Measurements from ENCODE around the gene ELOVL1. TPM values are rescaled to one million over a fixed set of nuclear protein-coding genes. Genes with fewer than 3 reads are reported as not detected.

ELOVL1 gene
- total RNA-seq, 4 donors from 2014 or later, result 48.6 to 66.6 (median 50.8) TPM

DNA sequence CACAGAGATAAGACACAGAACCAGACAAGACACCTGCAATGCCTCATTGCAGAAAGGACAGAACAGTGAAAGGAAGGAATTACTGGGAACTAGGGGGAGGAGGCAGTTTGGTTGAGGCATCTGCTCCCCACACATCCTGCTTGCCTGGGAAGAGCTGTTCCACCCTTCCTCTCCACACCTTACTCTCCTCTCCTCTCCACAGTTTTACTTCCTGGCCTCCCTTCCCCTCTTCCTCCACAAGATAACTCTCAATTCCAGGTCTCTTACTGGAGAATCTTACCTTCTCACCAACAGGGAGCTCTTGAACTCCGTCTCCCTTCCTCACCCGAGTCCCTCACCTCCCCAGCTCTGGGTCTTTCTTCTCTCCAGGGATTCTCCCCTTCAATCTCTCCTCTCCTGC, 2.1 kb downstream of the ELOVL1 start:
- 65% methylated on average over 2 of the region's 2 CpGs for WGBS, 2 donors
- Histone ChIP-seq H3K9me3 (no peaks in the 10 kb centered on the region), H3K27me3 (no peaks in the 10 kb centered on the region), H3K4me1 (peaks cover 0 to 41% (median 20%) of the 10 kb centered on the region in 4 donors), H3K27ac (peak overlapping the region in 3 of 4 donors; percentile 98), H3K4me3 (no peak overlapping the region), H3K36me3 (peaks cover 0 to 53% (median 26%) of the 10 kb centered on the region in 3 donors)
- DNase-seq (ENCODE audit: low spot score in 2 of 2), result no peak
- no peak for TF ChIP-seq CTCF (IDR thresholded peaks at IDR 0.05)
- TF ChIP-seq EP300 (IDR thresholded peaks at IDR 0.05), result no peak
- TF ChIP-seq POLR2A (IDR thresholded peaks at IDR 0.05), result no peak

DNA sequence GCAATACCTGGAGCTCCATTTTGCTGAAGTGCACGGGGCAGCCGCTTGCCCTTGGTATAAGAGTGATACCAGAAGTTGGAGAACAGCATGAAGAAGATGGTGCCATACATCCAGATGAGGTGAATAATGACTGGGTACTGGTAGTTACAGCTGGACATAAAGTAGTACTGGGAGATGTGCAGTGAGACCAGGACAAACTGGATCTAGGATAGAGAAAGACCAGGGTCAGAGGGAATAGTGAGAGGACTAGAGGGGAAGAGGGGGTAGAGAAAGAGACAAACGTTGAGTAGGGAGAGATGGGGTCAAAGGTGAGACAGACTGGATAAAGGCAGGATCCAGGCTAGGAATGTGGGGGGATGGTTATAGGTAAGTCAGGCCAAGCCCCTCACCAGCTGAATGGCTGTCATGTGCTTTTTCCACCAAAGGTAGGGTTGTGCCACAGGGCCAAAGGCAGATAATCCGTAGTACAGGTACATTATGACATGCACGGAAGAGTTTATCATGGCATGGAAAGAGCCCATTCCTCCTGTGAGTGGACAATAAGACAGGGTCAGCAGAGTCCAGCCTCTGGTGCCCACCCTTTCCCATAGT, 3.8 kb downstream of the ELOVL1 start:
- Histone ChIP-seq H3K9me3 (no peaks in the 10 kb centered on the region), H3K36me3 (peaks cover 0 to 58% (median 26%) of the 10 kb centered on the region in 3 donors), H3K27ac (peak overlapping the region in 1 of 4 donors; percentile 36), H3K4me1 (peaks cover 0 to 32% (median 20%) of the 10 kb centered on the region in 4 donors), H3K4me3 (no peak overlapping the region), H3K27me3 (no peaks in the 10 kb centered on the region)
- 79 to 84% methylated on average over 5 of the region's 5 CpGs for WGBS, 2 donors
- DNase-seq (ENCODE audit: low spot score in 2 of 2), result no peak
- TF ChIP-seq EP300 (IDR thresholded peaks at IDR 0.05) (no peak), CTCF (IDR thresholded peaks at IDR 0.05) (no peak), POLR2A (IDR thresholded peaks at IDR 0.05) (no peak)

DNA sequence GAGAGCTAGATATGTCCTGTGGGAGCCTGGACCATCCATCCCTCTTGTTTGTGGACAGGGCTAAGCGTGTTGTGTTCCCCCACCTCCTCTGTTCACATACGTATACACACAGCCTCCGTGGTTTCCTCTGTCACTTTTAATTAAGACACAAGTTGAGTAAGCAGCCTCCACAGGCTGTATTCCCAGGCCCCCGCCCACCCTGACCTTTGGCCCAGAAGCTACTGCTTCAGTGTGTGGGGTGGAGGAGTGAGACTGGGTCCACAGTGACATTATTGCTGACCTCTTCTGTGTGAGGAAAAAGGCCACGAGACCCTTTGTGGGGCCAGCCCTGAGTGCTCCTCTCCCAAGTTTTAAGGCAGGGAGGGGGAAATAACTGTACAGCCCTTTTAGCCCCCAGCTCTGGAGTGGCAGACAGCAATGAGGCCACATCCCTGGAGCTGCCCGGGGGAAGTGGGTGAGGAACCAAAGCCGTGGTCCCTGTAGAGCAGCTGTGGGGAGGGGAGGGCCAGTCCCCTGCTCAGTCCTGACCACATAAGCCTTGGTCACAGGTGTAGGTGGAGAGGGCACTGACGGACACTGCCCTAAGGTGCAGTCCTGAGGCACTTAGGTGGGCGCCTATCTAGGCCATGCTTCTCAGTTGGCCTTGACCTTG, 4.4 kb downstream of the ELOVL1 start:
- peak overlapping the region in 2 of 4 donors; percentile 28 to 36 for H3K27ac ChIP-seq
- no peak for DNase-seq (ENCODE audit: low spot score in 2 of 2)
- peaks cover 0 to 58% (median 26%) of the 10 kb centered on the region in 3 donors for H3K36me3 ChIP-seq
- no peak overlapping the region for H3K4me3 ChIP-seq
- H3K4me1 ChIP-seq, result peaks cover 0 to 29% (median 14%) of the 10 kb centered on the region in 4 donors
- WGBS, 2 donors, result 49 to 68% methylated on average over 9 of the region's 9 CpGs
- TF ChIP-seq CTCF (IDR thresholded peaks at IDR 0.05) (no peak), POLR2A (IDR thresholded peaks at IDR 0.05) (no peak), EP300 (IDR thresholded peaks at IDR 0.05) (no peak)
- no peaks in the 10 kb centered on the region for H3K9me3 ChIP-seq
- H3K27me3 ChIP-seq, result no peaks in the 10 kb centered on the region

GRCh38 chr1:43360616-43361015, 7.2 kb downstream of the ELOVL1 start:
- Histone ChIP-seq H3K4me1 (peaks cover 0 to 20% (median 2%) of the 10 kb centered on the region in 4 donors), H3K4me3 (no peak overlapping the region), H3K36me3 (peaks cover 0 to 55% (median 26%) of the 10 kb centered on the region in 3 donors), H3K9me3 (no peaks in the 10 kb centered on the region), H3K27ac (no peak overlapping the region), H3K27me3 (no peaks in the 10 kb centered on the region)
- WGBS, 2 donors, result 52 to 59% methylated on average over 4 of the region's 4 CpGs
- TF ChIP-seq CTCF (IDR thresholded peaks at IDR 0.05) (no peak), POLR2A (IDR thresholded peaks at IDR 0.05) (no peak), EP300 (IDR thresholded peaks at IDR 0.05) (no peak)
- no peak for DNase-seq (ENCODE audit: low spot score in 2 of 2)

GRCh38 chr1:43359696-43360095, 8.1 kb downstream of the ELOVL1 start:
- no peaks in the 10 kb centered on the region for H3K27me3 ChIP-seq
- TF ChIP-seq CTCF (IDR thresholded peaks at IDR 0.05) (no peak), EP300 (IDR thresholded peaks at IDR 0.05) (no peak), POLR2A (IDR thresholded peaks at IDR 0.05) (no peak)
- peak overlapping the region in 1 of 4 donors; percentile 78 for H3K4me3 ChIP-seq
- no peaks in the 10 kb centered on the region for H3K9me3 ChIP-seq
- H3K27ac ChIP-seq, result no peak overlapping the region
- no peak for DNase-seq (ENCODE audit: low spot score in 2 of 2)
- peaks cover 0 to 46% (median 20%) of the 10 kb centered on the region in 3 donors for H3K36me3 ChIP-seq
- WGBS, 2 donors, result 42 to 50% methylated on average over 11 of the region's 11 CpGs
- H3K4me1 ChIP-seq, result peaks cover 0 to 18% (median 2%) of the 10 kb centered on the region in 4 donors

Data from tibial nerve (tissue), 4 donors.